Measurements from ENCODE around the gene LILRB4.
"Not testable (repeated sequence)": the region's sequence is repeated elsewhere in the genome, so short reads cannot be mapped to it uniquely, and the experiment has no call there.

LILRB4 gene

GRCh38 chr19:54662730-54663129 lies at the start of gene LILRB4:
LILRB4 (plus strand) TSS chr19:54662985; CDS start chr19:54663034, 49 bp downstream.
- no peaks in the 10 kb centered on the region for H3K4me1 ChIP-seq (ENCODE audit: control insufficient read depth, insufficient read depth, low read length)
- no peak within 1 kb of the TSS for H3K9ac ChIP-seq (ENCODE audit: low read length in 2 of 2)
- no peak within 1 kb of the TSS for H3K27ac ChIP-seq (ENCODE audit: low read length)
- H3K36me3 ChIP-seq (ENCODE audit: control insufficient read depth in 2 of 2, insufficient read depth in 2 of 2, low read length in 2 of 2): no peaks in the 10 kb centered on the region
- H3K9me3 ChIP-seq (ENCODE audit: control insufficient read depth in 2 of 2, low read length in 2 of 2): peaks cover 0 to 4% of the 10 kb centered on the region in 2 donors
- no peak within 1 kb of the TSS for H3K4me3 ChIP-seq (ENCODE audit: low read length in 2 of 2)
- peaks cover 0 to 2% of the 10 kb centered on the region in 2 donors for H3K27me3 ChIP-seq (ENCODE audit: control insufficient read depth in 1 of 2, insufficient read depth in 2 of 2, low read length in 2 of 2)

- Histone ChIP-seq H3K9me3 (ENCODE audit: control insufficient read depth in 2 of 2, low read length in 2 of 2) (peaks cover 0 to 10% of the 10 kb centered on the region in 2 donors), H3K4me3 (ENCODE audit: low read length in 2 of 2) (no peak overlapping the region), H3K36me3 (ENCODE audit: control insufficient read depth in 2 of 2, insufficient read depth in 2 of 2, low read length in 2 of 2) (no peaks in the 10 kb centered on the region), H3K27me3 (ENCODE audit: control insufficient read depth in 1 of 2, insufficient read depth in 2 of 2, low read length in 2 of 2) (no peaks in the 10 kb centered on the region), H3K4me1 (ENCODE audit: control insufficient read depth, insufficient read depth, low read length) (no peaks in the 10 kb centered on the region), H3K9ac (ENCODE audit: low read length in 2 of 2) (no peak overlapping the region), H3K27ac (ENCODE audit: low read length) (no peak overlapping the region)
Measured at GRCh38 chr19:54614726-54615125, 48.1 kb upstream of the LILRB4 start.

GRCh38 chr19:54616057-54616456 lies 46.7 kb upstream of the LILRB4 start:
- H3K27me3 ChIP-seq (ENCODE audit: control insufficient read depth in 1 of 2, insufficient read depth in 2 of 2, low read length in 2 of 2): no peaks in the 10 kb centered on the region
- H3K9me3 ChIP-seq (ENCODE audit: control insufficient read depth in 2 of 2, low read length in 2 of 2): peaks cover 0 to 6% of the 10 kb centered on the region in 2 donors
- no peaks in the 10 kb centered on the region for H3K36me3 ChIP-seq (ENCODE audit: control insufficient read depth in 2 of 2, insufficient read depth in 2 of 2, low read length in 2 of 2)
- H3K4me1 ChIP-seq (ENCODE audit: control insufficient read depth, insufficient read depth, low read length): no peaks in the 10 kb centered on the region
- no peak overlapping the region for H3K9ac ChIP-seq (ENCODE audit: low read length in 2 of 2)
- H3K4me3 ChIP-seq (ENCODE audit: low read length in 2 of 2): no peak overlapping the region
- H3K27ac ChIP-seq (ENCODE audit: low read length): no peak overlapping the region

- Histone ChIP-seq H3K27ac (ENCODE audit: low read length) (no peak overlapping the region), H3K36me3 (ENCODE audit: control insufficient read depth in 2 of 2, insufficient read depth in 2 of 2, low read length in 2 of 2) (no peaks in the 10 kb centered on the region), H3K9ac (ENCODE audit: low read length in 2 of 2) (no peak overlapping the region), H3K4me1 (ENCODE audit: control insufficient read depth, insufficient read depth, low read length) (no peaks in the 10 kb centered on the region), H3K27me3 (ENCODE audit: control insufficient read depth in 1 of 2, insufficient read depth in 2 of 2, low read length in 2 of 2) (no peaks in the 10 kb centered on the region), H3K4me3 (ENCODE audit: low read length in 2 of 2) (no peak overlapping the region), H3K9me3 (ENCODE audit: control insufficient read depth in 2 of 2, low read length in 2 of 2) (peaks cover 0 to 3% of the 10 kb centered on the region in 2 donors)
Measured at GRCh38 chr19:54616821-54617560, 45.8 kb upstream of the LILRB4 start.

GRCh38 chr19:54620464-54620863 lies 42.3 kb upstream of the LILRB4 start:
- H3K36me3 ChIP-seq (ENCODE audit: control insufficient read depth in 2 of 2, insufficient read depth in 2 of 2, low read length in 2 of 2): no peaks in the 10 kb centered on the region
- H3K4me3 ChIP-seq (ENCODE audit: low read length in 2 of 2): no peak overlapping the region
- peaks cover 0 to 2% of the 10 kb centered on the region in 2 donors for H3K9me3 ChIP-seq (ENCODE audit: control insufficient read depth in 2 of 2, low read length in 2 of 2)

GRCh38 chr19:54622431-54622830 lies 40.4 kb upstream of the LILRB4 start:
- H3K9ac ChIP-seq (ENCODE audit: low read length in 2 of 2): no peak overlapping the region
- H3K27me3 ChIP-seq (ENCODE audit: control insufficient read depth in 1 of 2, insufficient read depth in 2 of 2, low read length in 2 of 2): no peaks in the 10 kb centered on the region
- no peaks in the 10 kb centered on the region for H3K36me3 ChIP-seq (ENCODE audit: control insufficient read depth in 2 of 2, insufficient read depth in 2 of 2, low read length in 2 of 2)
- H3K4me1 ChIP-seq (ENCODE audit: control insufficient read depth, insufficient read depth, low read length): no peaks in the 10 kb centered on the region
- no peak overlapping the region for H3K27ac ChIP-seq (ENCODE audit: low read length)
- H3K9me3 ChIP-seq (ENCODE audit: control insufficient read depth in 2 of 2, low read length in 2 of 2): peaks cover 3 to 6% of the 10 kb centered on the region in 2 donors
- no peak overlapping the region for H3K4me3 ChIP-seq (ENCODE audit: low read length in 2 of 2)

More at GRCh38 chr19:54620464-54620863, 42.3 kb upstream of the LILRB4 start:
- no peak overlapping the region for H3K27ac ChIP-seq (ENCODE audit: low read length)
- no peaks in the 10 kb centered on the region for H3K27me3 ChIP-seq (ENCODE audit: control insufficient read depth in 1 of 2, insufficient read depth in 2 of 2, low read length in 2 of 2)
- no peak overlapping the region for H3K9ac ChIP-seq (ENCODE audit: low read length in 2 of 2)
- H3K4me1 ChIP-seq (ENCODE audit: control insufficient read depth, insufficient read depth, low read length): no peaks in the 10 kb centered on the region

GRCh38 chr19:54624234-54624633 lies 38.6 kb upstream of the LILRB4 start:
- H3K36me3 ChIP-seq (ENCODE audit: control insufficient read depth in 2 of 2, insufficient read depth in 2 of 2, low read length in 2 of 2); H3K4me1 ChIP-seq (ENCODE audit: control insufficient read depth, insufficient read depth, low read length); H3K4me3 ChIP-seq (ENCODE audit: low read length in 2 of 2); H3K9me3 ChIP-seq (ENCODE audit: control insufficient read depth in 2 of 2, low read length in 2 of 2); H3K27me3 ChIP-seq (ENCODE audit: control insufficient read depth in 1 of 2, insufficient read depth in 2 of 2, low read length in 2 of 2); H3K27ac ChIP-seq (ENCODE audit: low read length); H3K9ac ChIP-seq (ENCODE audit: low read length in 2 of 2): not testable (repeated sequence)

- H3K9ac ChIP-seq (ENCODE audit: low read length in 2 of 2); H3K27me3 ChIP-seq (ENCODE audit: control insufficient read depth in 1 of 2, insufficient read depth in 2 of 2, low read length in 2 of 2); H3K36me3 ChIP-seq (ENCODE audit: control insufficient read depth in 2 of 2, insufficient read depth in 2 of 2, low read length in 2 of 2); H3K27ac ChIP-seq (ENCODE audit: low read length); H3K9me3 ChIP-seq (ENCODE audit: control insufficient read depth in 2 of 2, low read length in 2 of 2); H3K4me3 ChIP-seq (ENCODE audit: low read length in 2 of 2); H3K4me1 ChIP-seq (ENCODE audit: control insufficient read depth, insufficient read depth, low read length): not testable (repeated sequence)
Measured at GRCh38 chr19:54624934-54625730, 37.7 kb upstream of the LILRB4 start.

- Histone ChIP-seq H3K4me1 (ENCODE audit: control insufficient read depth, insufficient read depth, low read length) (no peaks in the 10 kb centered on the region), H3K27ac (ENCODE audit: low read length) (no peak overlapping the region), H3K27me3 (ENCODE audit: control insufficient read depth in 1 of 2, insufficient read depth in 2 of 2, low read length in 2 of 2) (peaks cover 0 to 3% of the 10 kb centered on the region in 2 donors), H3K36me3 (ENCODE audit: control insufficient read depth in 2 of 2, insufficient read depth in 2 of 2, low read length in 2 of 2) (no peaks in the 10 kb centered on the region), H3K9me3 (ENCODE audit: control insufficient read depth in 2 of 2, low read length in 2 of 2) (peaks cover 3 to 6% of the 10 kb centered on the region in 2 donors), H3K9ac (ENCODE audit: low read length in 2 of 2) (no peak overlapping the region), H3K4me3 (ENCODE audit: low read length in 2 of 2) (no peak overlapping the region)
Measured at GRCh38 chr19:54626757-54627156, 36.0 kb upstream of the LILRB4 start.

GRCh38 chr19:54627912-54628311 lies 34.9 kb upstream of the LILRB4 start:
- H3K4me3 ChIP-seq (ENCODE audit: low read length in 2 of 2); H3K9me3 ChIP-seq (ENCODE audit: control insufficient read depth in 2 of 2, low read length in 2 of 2); H3K4me1 ChIP-seq (ENCODE audit: control insufficient read depth, insufficient read depth, low read length); H3K27me3 ChIP-seq (ENCODE audit: control insufficient read depth in 1 of 2, insufficient read depth in 2 of 2, low read length in 2 of 2); H3K9ac ChIP-seq (ENCODE audit: low read length in 2 of 2); H3K36me3 ChIP-seq (ENCODE audit: control insufficient read depth in 2 of 2, insufficient read depth in 2 of 2, low read length in 2 of 2); H3K27ac ChIP-seq (ENCODE audit: low read length): not testable (repeated sequence)

- not testable (repeated sequence) for H3K4me1 ChIP-seq (ENCODE audit: control insufficient read depth, insufficient read depth, low read length); H3K27ac ChIP-seq (ENCODE audit: low read length); H3K36me3 ChIP-seq (ENCODE audit: control insufficient read depth in 2 of 2, insufficient read depth in 2 of 2, low read length in 2 of 2); H3K9ac ChIP-seq (ENCODE audit: low read length in 2 of 2); H3K4me3 ChIP-seq (ENCODE audit: low read length in 2 of 2); H3K9me3 ChIP-seq (ENCODE audit: control insufficient read depth in 2 of 2, low read length in 2 of 2); H3K27me3 ChIP-seq (ENCODE audit: control insufficient read depth in 1 of 2, insufficient read depth in 2 of 2, low read length in 2 of 2)
Measured at GRCh38 chr19:54630262-54630661, 32.5 kb upstream of the LILRB4 start, which contains the start of gene LILRB1. LILRB1 (plus strand) TSS chr19:54630484; CDS start chr19:54631074, 590 bp downstream.
